ENCODE data around the gene CCDC182. TPM values are rescaled to one million over a fixed set of nuclear protein-coding genes. Genes with fewer than 3 reads are reported as not detected.

CCDC182 gene
- total and polyA plus RNA-seq, 7 donors, result not detected

DNA sequence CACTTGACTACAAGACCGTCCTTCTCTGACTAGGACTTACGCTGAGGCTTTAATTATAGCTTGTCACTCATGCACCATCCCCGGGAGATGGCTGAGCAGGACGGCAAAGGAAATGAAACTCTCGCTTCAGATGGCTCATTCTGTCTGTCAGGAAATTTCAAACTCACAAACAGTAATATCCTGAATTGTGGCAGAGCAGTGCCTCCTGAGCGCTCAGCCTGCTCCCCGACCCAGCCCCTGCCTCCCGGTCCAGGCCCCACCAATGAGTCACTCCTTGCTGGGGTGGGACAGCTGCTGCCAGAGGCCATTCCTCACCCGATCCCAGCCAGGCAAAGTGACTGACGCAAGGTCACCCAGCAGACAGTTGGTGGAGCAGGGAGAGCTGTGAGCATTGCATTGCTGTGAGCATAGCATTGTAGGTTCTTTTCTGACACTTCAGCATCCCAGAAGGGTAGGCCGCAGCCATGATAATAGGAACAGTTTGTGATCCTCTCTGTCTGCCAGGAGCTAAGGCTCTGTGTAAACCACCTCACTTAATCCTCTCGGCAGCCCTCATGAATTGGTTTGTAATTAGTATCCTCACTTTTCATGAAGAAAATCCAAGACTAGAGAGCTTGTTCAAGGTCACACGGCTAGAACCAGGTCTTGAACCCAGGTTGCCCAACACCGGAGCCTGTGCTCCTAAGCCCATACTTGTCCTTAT is 20.9 kb downstream of the CCDC182 start:
- H3K4me3 ChIP-seq, result no peak overlapping the region
- H3K27ac ChIP-seq, result no peak overlapping the region
- H3K36me3 ChIP-seq, result no peaks in the 10 kb centered on the region
- H3K9me3 ChIP-seq, result no peaks in the 10 kb centered on the region
- 71 to 86% methylated on average over 14 of the region's 14 CpGs for WGBS, 2 donors
- no peaks in the 10 kb centered on the region for H3K4me1 ChIP-seq
- H3K27me3 ChIP-seq, result no peaks in the 10 kb centered on the region
- no peak for DNase-seq
- TF ChIP-seq, protein P1, sequence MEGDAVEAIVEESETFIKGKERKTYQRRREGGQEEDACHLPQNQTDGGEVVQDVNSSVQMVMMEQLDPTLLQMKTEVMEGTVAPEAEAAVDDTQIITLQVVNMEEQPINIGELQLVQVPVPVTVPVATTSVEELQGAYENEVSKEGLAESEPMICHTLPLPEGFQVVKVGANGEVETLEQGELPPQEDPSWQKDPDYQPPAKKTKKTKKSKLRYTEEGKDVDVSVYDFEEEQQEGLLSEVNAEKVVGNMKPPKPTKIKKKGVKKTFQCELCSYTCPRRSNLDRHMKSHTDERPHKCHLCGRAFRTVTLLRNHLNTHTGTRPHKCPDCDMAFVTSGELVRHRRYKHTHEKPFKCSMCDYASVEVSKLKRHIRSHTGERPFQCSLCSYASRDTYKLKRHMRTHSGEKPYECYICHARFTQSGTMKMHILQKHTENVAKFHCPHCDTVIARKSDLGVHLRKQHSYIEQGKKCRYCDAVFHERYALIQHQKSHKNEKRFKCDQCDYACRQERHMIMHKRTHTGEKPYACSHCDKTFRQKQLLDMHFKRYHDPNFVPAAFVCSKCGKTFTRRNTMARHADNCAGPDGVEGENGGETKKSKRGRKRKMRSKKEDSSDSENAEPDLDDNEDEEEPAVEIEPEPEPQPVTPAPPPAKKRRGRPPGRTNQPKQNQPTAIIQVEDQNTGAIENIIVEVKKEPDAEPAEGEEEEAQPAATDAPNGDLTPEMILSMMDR (IDR thresholded peaks at IDR 0.05), result no peak
- TF ChIP-seq POLR2AphosphoS5 (IDR thresholded peaks at IDR 0.05), result no peak
- TF ChIP-seq EP300 (IDR thresholded peaks at IDR 0.05), result no peak
- TF ChIP-seq POLR2A (IDR thresholded peaks at IDR 0.05), result no peak
- intact Hi-C loops (cut with DNase I), result no loop called here

DNA sequence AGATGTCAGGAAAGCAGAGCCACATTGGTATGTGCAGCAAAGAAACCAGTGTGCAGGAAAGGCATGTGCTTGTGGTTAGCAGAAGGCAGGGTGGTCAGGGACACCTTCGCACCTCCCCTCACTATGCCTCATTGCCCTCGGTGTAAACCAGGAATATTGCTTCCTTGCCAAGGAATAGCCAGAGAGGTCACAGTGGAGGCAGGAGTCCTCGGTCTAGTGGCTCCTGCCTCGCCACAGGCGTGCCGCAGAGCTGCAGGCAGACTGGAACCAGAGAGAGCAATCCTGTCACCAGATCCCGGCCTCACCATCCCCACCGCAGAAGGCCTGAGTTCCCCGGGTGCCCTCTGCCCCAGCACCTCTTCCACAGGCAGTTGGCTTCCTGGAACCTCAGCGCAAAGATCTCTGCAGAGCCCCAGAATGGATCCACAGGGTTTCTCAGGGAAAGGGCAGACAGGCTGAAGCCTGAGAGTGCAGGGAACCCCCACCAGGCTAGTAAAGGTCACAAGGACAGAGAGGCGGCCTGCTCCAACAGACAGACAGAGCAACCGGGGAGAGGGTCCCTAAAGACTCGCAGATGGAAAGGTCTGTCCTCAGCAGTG is 21.6 kb downstream of the CCDC182 start:
- no peaks in the 10 kb centered on the region for H3K9me3 ChIP-seq
- H3K27ac ChIP-seq, result no peak overlapping the region
- H3K4me3 ChIP-seq, result no peak overlapping the region
- H3K36me3 ChIP-seq, result no peaks in the 10 kb centered on the region
- H3K27me3 ChIP-seq, result no peaks in the 10 kb centered on the region
- H3K4me1 ChIP-seq, result no peaks in the 10 kb centered on the region
- DNase-seq, result no peak
- intact Hi-C loops (cut with DNase I), result no loop called here
- TF ChIP-seq, protein P1 (IDR thresholded peaks at IDR 0.05), result no peak
- TF ChIP-seq EP300 (IDR thresholded peaks at IDR 0.05), result no peak
- TF ChIP-seq POLR2A (IDR thresholded peaks at IDR 0.05), result no peak
- no peak for TF ChIP-seq POLR2AphosphoS5 (IDR thresholded peaks at IDR 0.05)
- WGBS, 2 donors, result 86 to 90% methylated on average over 13 of the region's 13 CpGs

DNA sequence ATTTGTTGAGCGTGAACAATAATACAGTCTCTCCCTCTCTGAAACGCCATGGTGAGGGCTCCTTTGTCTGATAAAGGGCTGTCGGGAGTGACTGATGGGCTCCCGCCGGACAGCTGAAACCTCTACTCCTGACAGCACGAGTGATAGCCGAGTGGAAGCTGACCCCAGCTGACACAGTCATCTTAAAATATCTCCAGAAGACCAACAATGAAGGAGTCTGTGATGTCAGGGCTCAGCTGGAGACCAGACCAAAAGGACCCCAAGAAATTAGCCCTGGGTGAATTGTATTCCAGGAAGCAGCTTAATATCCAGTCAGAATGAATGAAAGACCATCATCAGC is 22.4 kb downstream of the CCDC182 start:
- H3K27ac ChIP-seq, result no peak overlapping the region
- no peak for DNase-seq
- no peaks in the 10 kb centered on the region for H3K4me1 ChIP-seq
- no peaks in the 10 kb centered on the region for H3K36me3 ChIP-seq
- intact Hi-C loops (cut with DNase I), result no loop called here
- H3K9me3 ChIP-seq, result no peaks in the 10 kb centered on the region
- H3K27me3 ChIP-seq, result peaks cover 0 to 4% (median 0%) of the 10 kb centered on the region in 3 donors
- TF ChIP-seq POLR2A (IDR thresholded peaks at IDR 0.05) (no peak), EP300 (IDR thresholded peaks at IDR 0.05) (no peak), POLR2AphosphoS5 (IDR thresholded peaks at IDR 0.05) (no peak)
- TF ChIP-seq, protein P1 (IDR thresholded peaks at IDR 0.05), result no peak
- H3K4me3 ChIP-seq, result no peak overlapping the region
- WGBS, 2 donors, result 87 to 93% methylated on average over 7 of the region's 7 CpGs

DNA sequence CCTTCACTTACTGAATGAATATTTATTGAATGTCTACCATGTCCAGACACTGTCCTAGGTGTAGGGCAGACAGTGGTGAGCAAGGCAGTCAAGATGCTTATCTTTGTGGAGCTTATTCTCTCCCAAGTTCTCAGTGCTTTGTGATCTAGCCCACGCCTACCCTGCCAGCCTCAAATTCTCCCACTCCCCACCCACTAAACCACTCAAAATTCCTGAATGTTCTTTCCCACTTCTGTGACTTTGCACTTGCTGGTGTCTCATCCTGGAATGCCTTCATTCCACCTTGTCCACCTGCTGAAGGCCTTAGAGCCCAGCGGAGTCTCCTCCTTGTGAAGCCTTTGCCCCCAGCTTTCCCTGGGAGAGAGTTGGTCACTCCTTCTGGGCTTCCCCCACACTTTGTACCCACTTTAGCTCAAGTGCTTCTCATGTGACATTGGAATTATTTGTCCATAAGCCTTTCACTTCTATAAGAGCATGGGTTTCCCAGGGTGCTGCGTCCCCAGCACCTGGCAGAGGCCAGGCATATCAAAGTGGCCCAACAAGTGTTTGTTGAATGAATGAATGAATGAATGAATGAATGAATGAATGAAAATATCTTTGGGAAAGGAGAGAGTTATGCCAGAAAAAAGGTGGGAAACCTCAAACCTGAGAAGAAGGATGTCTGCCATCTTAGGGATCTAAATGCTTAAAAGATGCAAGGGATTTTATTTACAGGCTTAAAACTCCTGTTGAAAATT is 23.0 kb downstream of the CCDC182 start:
- H3K27me3 ChIP-seq, result peaks cover 0 to 6% (median 0%) of the 10 kb centered on the region in 3 donors
- intact Hi-C loops (cut with DNase I), result no loop called here
- H3K4me1 ChIP-seq, result no peaks in the 10 kb centered on the region
- no peak overlapping the region for H3K27ac ChIP-seq
- WGBS, 2 donors, result 95 to 97% methylated on average over 3 of the region's 3 CpGs
- no peaks in the 10 kb centered on the region for H3K36me3 ChIP-seq
- DNase-seq, result no peak
- no peaks in the 10 kb centered on the region for H3K9me3 ChIP-seq
- TF ChIP-seq, protein P1 (IDR thresholded peaks at IDR 0.05), result no peak
- TF ChIP-seq EP300 (IDR thresholded peaks at IDR 0.05) (no peak), POLR2AphosphoS5 (IDR thresholded peaks at IDR 0.05) (no peak)
- H3K4me3 ChIP-seq, result no peak overlapping the region

Data from sigmoid colon (tissue), 7 donors.